HepG2 (cell line): Measurements from ENCODE around the gene CDH8. TPM values are rescaled to one million over a fixed set of nuclear protein-coding genes. Genes with fewer than 3 reads are reported as not detected.

Experiments used
- ATAC-seq: fragments of 200-7000 bp; cut with Tn5 transposase; 3 replicates; pipeline ENCODE4 v1.9.1; 2020; ENCODE audit warnings: mild to moderate bottlenecking, moderate library complexity
- BruUV-seq: library from RNA; stranded (reverse); fragments of 400-500 nt; replicated peaks from 2 replicates; lab custom pipeline; 2021; lab: Mats Ljungman, UMichigan
- CTCF ChIA-PET: fragments of 300-600 bp; formaldehyde crosslinking; extraction: SDS; loops from one replicate; lab custom pipeline; 2021; ENCODE audit warnings: low total read pairs, inconsistent platforms, low intra/inter-chr PET ratio; lab: Yijun Ruan, JAX
- POLR2A ChIA-PET: fragments of 350-600 bp; sonication (Branson Sonifier 250); formaldehyde crosslinking; loops from one replicate; lab custom pipeline; 2020; ENCODE audit warnings: antibody characterized with exemption, inconsistent platforms; lab: Yijun Ruan, JAX
- DNase-seq: peaks from one replicate; pipeline ENCODE4 v3.0.0-alpha.2; 2015; ENCODE audit warnings: low spot score
- FAIRE-seq: peaks from 3 replicates; lab custom pipeline; 2011; peaks lifted over from hg19 to GRCh38; lab: Jason Lieb, UNC
- H2AFZ ChIP-seq: one replicate; pipeline ENCODE4 v1.6.1; 2011; ENCODE audit warnings: low read length, inconsistent platforms
- H3K27ac ChIP-seq: fragments of 300-600 bp; 3 replicates; pipeline ENCODE4 v1.8.0; 2011; ENCODE audit warnings: mixed run types, mild to moderate bottlenecking, mixed read lengths, low read length, inconsistent platforms; ENCODE audit not compliant: insufficient read depth; ENCODE audit errors: extremely low read length
- H3K27me3 ChIP-seq, 2 experiments: fragments of 200-600 bp in 1 of 2; 2 replicates in 1 of 2; 3 replicates in 1 of 2; pipeline versions ENCODE4 v1.6.0 to v1.8.0; 2011; ENCODE audit warnings: low read length in 2 of 2, mild to moderate bottlenecking in 2 of 2, moderate library complexity in 2 of 2, inconsistent platforms in 1 of 2; ENCODE audit not compliant: insufficient read depth in 2 of 2, control insufficient read depth in 1 of 2
- H3K36me3 ChIP-seq, 2 experiments: fragments of 200-600 bp in 1 of 2; replicated peaks in 1 of 2; 2 replicates in 1 of 2; 3 replicates in 1 of 2; pipeline versions ENCODE4 v1.5.1 to v1.8.0; 2011; ENCODE audit warnings: low read length in 2 of 2, inconsistent platforms in 1 of 2; ENCODE audit not compliant: insufficient read depth in 2 of 2, control insufficient read depth in 1 of 2
- H3K4me1 ChIP-seq: 2 replicates; pipeline ENCODE4 v1.5.1; 2012; ENCODE audit warnings: low read length, inconsistent platforms; ENCODE audit not compliant: insufficient read depth
- H3K4me2 ChIP-seq: 2 replicates; pipeline ENCODE4 v1.6.0; 2011; ENCODE audit warnings: low read depth, low read length, inconsistent platforms
- H3K4me3 ChIP-seq, 3 experiments: fragments of 200-600 bp in 1 of 3; sonication (generic), shearing (Covaris generic) in 1 of 3; replicated peaks in 1 of 3; 2 replicates each; pipeline ENCODE4 v1.5.1; 2011 to 2016; ENCODE audit warnings: low read length in 3 of 3, inconsistent platforms in 2 of 3, low read depth in 2 of 3, mild to moderate bottlenecking in 2 of 3, control low read depth in 1 of 3, mixed read lengths in 1 of 3; ENCODE audit not compliant: insufficient read depth in 1 of 3
- H3K79me2 ChIP-seq: one replicate; pipeline ENCODE4 v1.6.1; 2011; ENCODE audit warnings: low read length, inconsistent platforms; ENCODE audit not compliant: insufficient read depth
- H3K9ac ChIP-seq: 2 replicates; pipeline ENCODE4 v1.6.0; 2011; ENCODE audit warnings: mild to moderate bottlenecking, low read depth, low read length, inconsistent platforms; ENCODE audit not compliant: insufficient read depth
- H3K9me3 ChIP-seq: 2 replicates; pipeline ENCODE4 v1.5.1; 2012; ENCODE audit warnings: mild to moderate bottlenecking, low read length
- H4K20me1 ChIP-seq: 2 replicates; pipeline ENCODE4 v1.6.0; 2011; ENCODE audit warnings: inconsistent platforms, mild to moderate bottlenecking, low read length, moderate library complexity; ENCODE audit not compliant: insufficient read depth
- HOXA3 ChIP-seq: sonication (generic); formaldehyde crosslinking; IDR thresholded peaks from 2 replicates; pipeline ENCODE4 v1.5.0; 2020; ENCODE audit warnings: missing genetic modification reagents
- PHF5A ChIP-seq: IDR thresholded peaks from one replicate; pipeline ENCODE4 v1.6.1; 2018; ENCODE audit warnings: low read depth, missing genetic modification reagents; ENCODE audit not compliant: unreplicated experiment
- SCMH1 ChIP-seq: sonication (generic); formaldehyde crosslinking; IDR thresholded peaks from 2 replicates; pipeline ENCODE4 v1.9.0; 2021; ENCODE audit warnings: missing genetic modification reagents, mild to moderate bottlenecking, borderline replicate concordance
- TSC22D2 ChIP-seq: sonication (generic); formaldehyde crosslinking; IDR thresholded peaks from 2 replicates; pipeline ENCODE4 v1.5.1; 2020; ENCODE audit warnings: missing genetic modification reagents, mild to moderate bottlenecking, borderline replicate concordance
- ZBTB7B ChIP-seq: sonication (generic); formaldehyde crosslinking; IDR thresholded peaks from 2 replicates; pipeline ENCODE4 v1.4.0; 2020; ENCODE audit warnings: missing genetic modification reagents
- ZNF234 ChIP-seq: sonication (generic); formaldehyde crosslinking; conservative IDR thresholded peaks from 2 replicates; pipeline ENCODE4 v1.5.1; 2020; ENCODE audit warnings: mild to moderate bottlenecking, missing genetic modification reagents
- ZNF260 ChIP-seq: sonication (generic); formaldehyde crosslinking; IDR thresholded peaks from 2 replicates; pipeline ENCODE4 v1.4.0; 2020; ENCODE audit warnings: missing genetic modification reagents, low read depth, mild to moderate bottlenecking, borderline replicate concordance
- ZNF558 ChIP-seq: sonication (generic); formaldehyde crosslinking; IDR thresholded peaks from 2 replicates; pipeline ENCODE4 v1.9.0; 2022; ENCODE audit warnings: mild to moderate bottlenecking, missing genetic modification reagents, borderline replicate concordance
- ZNF615 ChIP-seq: sonication (generic); formaldehyde crosslinking; IDR thresholded peaks from 2 replicates; pipeline ENCODE4 v1.5.0; 2020; ENCODE audit warnings: mild to moderate bottlenecking, missing genetic modification reagents, borderline replicate concordance
- ZNF788 ChIP-seq: sonication (generic); formaldehyde crosslinking; IDR thresholded peaks from 2 replicates; pipeline ENCODE4 v1.5.0; 2020; ENCODE audit warnings: mild to moderate bottlenecking, missing genetic modification reagents, borderline replicate concordance
- WGBS: methylation state at CpG from one replicate; pipeline ENCODE4 v1.1.6; 2017; ENCODE audit warnings: low lambda C conversion rate; 5-methylcytosine and 5-hydroxymethylcytosine counted together
- in situ Hi-C: cut with HindIII; loops from 2 replicates; pipeline ENCODE4 v1.10.0; 2017; ENCODE audit warnings: low pct_unique_long_range_greater_than_20kb; ENCODE audit not compliant: extremely low pct_ligation_motif_present
- intact Hi-C: fragments of 100-400 bp; cut with micrococcal nuclease; formaldehyde crosslinking; loops from one replicate; pipeline ENCODE4 v1.10.0; 2022; ENCODE audit not compliant: unreplicated experiment
- polyA plus RNA-seq, 8 experiments: library from polyadenylated mRNA; depleted of rRNA in 3 of 8; stranded (reverse) in 7 of 8; unstranded in 1 of 8; fragments of >200 nt; fragmentation: Illumina TruSeq in 4 of 8; extraction: Trizol in 4 of 8; gene quantifications; 2 replicates each; pipeline versions ENCODE4 v1.2.1 to v1.2.3, GENCODE V29; 2011 to 2016; ENCODE audit warnings: low read depth in 4 of 8, missing spikeins in 1 of 8, mixed read lengths in 1 of 8; ENCODE audit not compliant: insufficient read depth in 1 of 8
- total RNA-seq, 5 experiments: library from RNA; depleted of rRNA; stranded (reverse); fragments of >200 nt; fragmentation: Illumina TruSeq; extraction: Trizol; gene quantifications; 2 replicates each; pipeline ENCODE4 v1.2.3, GENCODE V29; 2016; ENCODE audit warnings: low read depth in 1 of 5
- TF ChIP-seq, protein P1 (sequence below): sonication (generic); formaldehyde crosslinking; IDR thresholded peaks from 2 replicates; pipeline ENCODE4 v1.4.0; 2020; ENCODE audit warnings: mild to moderate bottlenecking, missing genetic modification reagents
- TF ChIP-seq, protein P2 (sequence below): IDR thresholded peaks from 2 replicates; pipeline ENCODE4 v1.4.0; 2020; ENCODE audit warnings: mild to moderate bottlenecking, missing genetic modification reagents

The CDH8 gene
- total and polyA plus RNA-seq, 2 of the 13 experiments (the other 11 are each of a cell fraction or from before 2014, with no cell fraction given): not detected

DNA sequence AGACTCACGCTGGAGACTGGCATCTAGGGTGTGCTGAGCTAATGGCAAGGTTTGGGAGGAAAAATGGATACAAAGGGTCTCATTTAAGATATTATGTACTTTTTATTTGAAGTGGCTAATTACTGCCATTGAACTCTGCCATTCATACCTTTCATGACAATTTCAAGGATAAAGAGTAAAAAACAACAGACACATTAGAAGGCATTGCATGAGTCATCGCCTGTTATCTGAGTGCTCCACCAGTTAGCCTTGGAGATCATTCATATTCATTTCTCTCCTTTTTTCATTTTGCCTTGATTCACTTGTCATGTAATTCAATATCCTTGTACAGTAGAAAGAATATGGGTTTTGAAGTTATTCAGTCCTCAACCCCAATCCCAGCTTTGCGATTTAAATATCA, 109.5 kb downstream of the CDH8 start:
- no peaks in the 10 kb centered on the region for H3K36me3 ChIP-seq
- H3K27me3 ChIP-seq: no peaks in the 10 kb centered on the region
- WGBS: 21% methylated on average over 3 of the region's 3 CpGs
- peak; percentile 9 for DNase-seq
- no peak overlapping the region for H3K27ac ChIP-seq
- intact Hi-C loops: no loop called here
- H2AFZ ChIP-seq: no peak overlapping the region
- no peak overlapping the region for H3K9ac ChIP-seq
- no peak overlapping the region for H3K4me3 ChIP-seq
- no peaks in the 10 kb centered on the region for H3K79me2 ChIP-seq
- no peaks in the 10 kb centered on the region for H3K4me1 ChIP-seq
- FAIRE-seq: no peak
- ChIA-PET CTCF (no interaction called here), POLR2A (no interaction called here)
- TF ChIP-seq HOXA3 (no peak), TSC22D2 (CRISPR knock-in tag) (no peak), PHF5A (CRISPR knock-in tag) (no peak)
- no TSS peak for BruUV-seq
- H3K4me2 ChIP-seq: no peak overlapping the region
- no peaks in the 10 kb centered on the region for H3K9me3 ChIP-seq
- in situ Hi-C loops: no loop called here
- ATAC-seq: no peak
- no peaks in the 10 kb centered on the region for H4K20me1 ChIP-seq

DNA sequence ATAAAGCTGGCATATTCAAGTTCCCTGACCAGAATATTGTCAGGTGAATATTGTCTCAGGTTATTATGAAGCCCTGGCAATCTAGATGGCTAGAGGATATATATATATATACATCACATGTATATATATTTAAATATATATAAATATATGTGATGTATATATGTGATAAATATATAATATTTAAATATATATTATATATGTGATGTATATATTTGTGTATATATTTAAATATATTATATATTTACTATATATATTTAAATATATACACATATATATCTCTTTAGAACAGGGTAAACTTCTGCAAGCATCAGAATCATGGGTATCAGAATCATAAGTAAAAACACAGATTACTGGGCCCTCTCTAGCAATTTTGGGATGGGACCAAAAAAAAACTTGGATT, 112.6 kb downstream of the CDH8 start:
- no peaks in the 10 kb centered on the region for H3K36me3 ChIP-seq

More for the DNA sequence above, 112.6 kb downstream of the CDH8 start:
- ChIA-PET CTCF (no interaction called here), POLR2A (no interaction called here)
- Histone ChIP-seq H4K20me1 (no peaks in the 10 kb centered on the region), H2AFZ (no peak overlapping the region), H3K9me3 (no peaks in the 10 kb centered on the region), H3K79me2 (no peaks in the 10 kb centered on the region), H3K4me1 (no peaks in the 10 kb centered on the region), H3K9ac (no peak overlapping the region), H3K4me3 (no peak overlapping the region), H3K27me3 (no peaks in the 10 kb centered on the region), H3K27ac (no peak overlapping the region), H3K4me2 (no peak overlapping the region)
- in situ Hi-C loops: no loop called here
- DNase-seq: no peak
- TF ChIP-seq, protein P1, sequence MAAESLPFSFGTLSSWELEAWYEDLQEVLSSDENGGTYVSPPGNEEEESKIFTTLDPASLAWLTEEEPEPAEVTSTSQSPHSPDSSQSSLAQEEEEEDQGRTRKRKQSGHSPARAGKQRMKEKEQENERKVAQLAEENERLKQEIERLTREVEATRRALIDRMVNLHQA (CRISPR knock-in tag): no peak
- TF ChIP-seq ZNF788 (CRISPR knock-in tag) (no peak), ZNF234 (CRISPR knock-in tag) (no peak), ZNF260 (CRISPR knock-in tag) (no peak), ZBTB7B (CRISPR knock-in tag) (no peak), SCMH1 (no peak), ZNF615 (CRISPR knock-in tag) (no peak), ZNF558 (CRISPR knock-in tag) (no peak)
- TF ChIP-seq, protein P2, sequence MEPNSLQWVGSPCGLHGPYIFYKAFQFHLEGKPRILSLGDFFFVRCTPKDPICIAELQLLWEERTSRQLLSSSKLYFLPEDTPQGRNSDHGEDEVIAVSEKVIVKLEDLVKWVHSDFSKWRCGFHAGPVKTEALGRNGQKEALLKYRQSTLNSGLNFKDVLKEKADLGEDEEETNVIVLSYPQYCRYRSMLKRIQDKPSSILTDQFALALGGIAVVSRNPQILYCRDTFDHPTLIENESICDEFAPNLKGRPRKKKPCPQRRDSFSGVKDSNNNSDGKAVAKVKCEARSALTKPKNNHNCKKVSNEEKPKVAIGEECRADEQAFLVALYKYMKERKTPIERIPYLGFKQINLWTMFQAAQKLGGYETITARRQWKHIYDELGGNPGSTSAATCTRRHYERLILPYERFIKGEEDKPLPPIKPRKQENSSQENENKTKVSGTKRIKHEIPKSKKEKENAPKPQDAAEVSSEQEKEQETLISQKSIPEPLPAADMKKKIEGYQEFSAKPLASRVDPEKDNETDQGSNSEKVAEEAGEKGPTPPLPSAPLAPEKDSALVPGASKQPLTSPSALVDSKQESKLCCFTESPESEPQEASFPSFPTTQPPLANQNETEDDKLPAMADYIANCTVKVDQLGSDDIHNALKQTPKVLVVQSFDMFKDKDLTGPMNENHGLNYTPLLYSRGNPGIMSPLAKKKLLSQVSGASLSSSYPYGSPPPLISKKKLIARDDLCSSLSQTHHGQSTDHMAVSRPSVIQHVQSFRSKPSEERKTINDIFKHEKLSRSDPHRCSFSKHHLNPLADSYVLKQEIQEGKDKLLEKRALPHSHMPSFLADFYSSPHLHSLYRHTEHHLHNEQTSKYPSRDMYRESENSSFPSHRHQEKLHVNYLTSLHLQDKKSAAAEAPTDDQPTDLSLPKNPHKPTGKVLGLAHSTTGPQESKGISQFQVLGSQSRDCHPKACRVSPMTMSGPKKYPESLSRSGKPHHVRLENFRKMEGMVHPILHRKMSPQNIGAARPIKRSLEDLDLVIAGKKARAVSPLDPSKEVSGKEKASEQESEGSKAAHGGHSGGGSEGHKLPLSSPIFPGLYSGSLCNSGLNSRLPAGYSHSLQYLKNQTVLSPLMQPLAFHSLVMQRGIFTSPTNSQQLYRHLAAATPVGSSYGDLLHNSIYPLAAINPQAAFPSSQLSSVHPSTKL (CRISPR knock-in tag): no peak
- BruUV-seq: no TSS peak
- no peak for FAIRE-seq
- ATAC-seq: no peak
- intact Hi-C loops: no loop called here
